HUDEP-2 (cell line): Measurements from ENCODE around the gene SAMD11.

Experiments
- DNase-seq, 76 experiments: peaks; one replicate each; lab custom pipeline; 2025; ENCODE audit not compliant: unreplicated experiment in 76 of 76; lab: John Stamatoyannopoulos, UW

Gene SAMD11

DNA sequence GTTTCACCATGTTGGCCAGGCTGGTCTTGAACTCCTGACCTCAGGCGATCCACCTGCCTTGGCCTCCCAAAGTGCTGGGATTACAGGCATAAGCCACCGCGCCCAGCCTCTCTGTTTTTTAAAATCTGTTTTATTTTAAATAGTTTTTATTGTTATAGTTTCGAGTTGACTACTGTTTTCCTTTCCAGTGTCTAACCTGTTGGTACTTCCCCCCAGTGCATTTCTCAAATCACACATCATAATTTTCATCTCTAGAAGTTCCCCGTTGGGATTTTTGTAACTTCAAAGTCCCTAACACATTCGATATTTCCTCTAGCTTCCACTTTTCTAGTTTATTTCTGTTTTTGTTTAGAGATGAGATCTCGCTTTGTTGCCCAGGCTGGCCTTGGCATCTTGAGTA, 68.6 kb downstream of the SAMD11 start:
- DNase-seq = no peak

DNA sequence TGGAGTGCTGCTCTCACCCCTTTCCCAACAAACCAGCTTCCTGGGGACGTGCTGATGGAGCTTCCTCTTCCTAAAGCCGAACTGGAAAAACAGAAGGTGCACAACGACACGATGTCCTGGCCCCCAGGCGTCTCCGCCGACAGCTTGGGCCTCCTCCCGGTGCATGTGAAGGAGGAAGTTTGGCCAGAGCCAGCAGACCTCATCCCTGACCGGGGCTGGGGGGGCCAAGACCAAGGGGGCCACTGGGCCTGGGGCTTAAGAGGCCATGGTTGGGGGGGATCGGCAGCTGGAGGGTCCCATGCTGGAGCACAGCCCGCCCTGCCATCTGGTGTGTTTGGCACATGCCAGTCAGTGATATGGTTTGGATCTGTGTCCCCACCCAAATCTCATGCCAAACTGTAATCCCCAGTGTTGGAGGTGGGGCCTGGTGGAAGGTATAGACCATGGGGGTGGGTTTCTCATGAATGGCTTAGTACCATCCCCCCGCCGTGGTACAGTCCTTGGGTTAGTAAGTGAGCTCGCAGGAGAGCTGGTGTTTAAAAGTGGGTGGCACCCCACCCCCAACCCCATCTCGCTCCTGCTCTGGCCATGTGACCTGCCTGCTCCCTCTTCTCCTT, 69.8 kb downstream of the SAMD11 start:
- DNase-seq = no peak
